B cell (primary cell): Measurements from ENCODE around the gene SPAG6. TPM values are rescaled to one million over a fixed set of nuclear protein-coding genes. Genes with fewer than 3 reads are reported as not detected.

Experiments used
- ATAC-seq: fragments of 200-7000 bp; cut with Tn5 transposase; one replicate; pipeline ENCODE4 v1.10.0; 2021; ENCODE audit warnings: low read depth, mild to moderate bottlenecking, moderate number of reproducible peaks, moderate library complexity
- CTCF ChIA-PET: fragments of 350-600 bp; sonication (Branson Sonifier 250); formaldehyde crosslinking; loops from one replicate; lab custom pipeline; 2021; ENCODE audit warnings: antibody characterized with exemption, inconsistent platforms; lab: Charles Lee
- POLR2A ChIA-PET: fragments of 350-600 bp; sonication (Branson Sonifier 250); formaldehyde crosslinking; loops from one replicate; lab custom pipeline; 2021; ENCODE audit warnings: antibody characterized with exemption; lab: Charles Lee
- DNase-seq: peaks from one replicate; pipeline ENCODE4 v3.0.0; 2013
- H2AFZ ChIP-seq: 2 replicates; pipeline ENCODE4 v1.6.1; 2012; ENCODE audit warnings: mild to moderate bottlenecking, low read depth, low read length; ENCODE audit not compliant: insufficient read depth, poor library complexity, severe bottlenecking
- H3K27ac ChIP-seq, 2 donors: 1 replicate in 1 of 2; 2 replicates in 1 of 2; pipeline ENCODE4 v1.5.1; 2012 to 2013; ENCODE audit warnings: low read length in 2 of 2, mild to moderate bottlenecking in 2 of 2, moderate library complexity in 1 of 2
- H3K27me3 ChIP-seq, 4 experiments: fragments of 200-600 bp in 1 of 4; sonication (generic) in 1 of 4; replicated peaks in 1 of 4; 1 replicate in 2 of 4; 2 replicates in 2 of 4; pipeline versions ENCODE4 v1.6.1 to v1.7.0; 2013 to 2016; ENCODE audit warnings: low read length in 3 of 4, mild to moderate bottlenecking in 2 of 4, mixed read lengths in 1 of 4, moderate library complexity in 1 of 4; ENCODE audit not compliant: insufficient read depth in 4 of 4, control insufficient read depth in 3 of 4; ENCODE audit errors: control extremely low read depth in 1 of 4
- H3K36me3 ChIP-seq, 2 experiments: replicated peaks in 1 of 2; 1 replicate in 1 of 2; 2 replicates in 1 of 2; pipeline versions ENCODE4 v1.6.1 to v1.7.1; 2013; ENCODE audit warnings: low read length in 1 of 2; ENCODE audit not compliant: insufficient read depth in 2 of 2, control insufficient read depth in 1 of 2; ENCODE audit errors: control extremely low read depth in 1 of 2, extremely low read depth in 1 of 2
- H3K4me1 ChIP-seq, 2 donors: fragments of 200-600 bp in 1 of 2; sonication (generic) in 1 of 2; 1 replicate in 1 of 2; 2 replicates in 1 of 2; pipeline versions ENCODE4 v1.5.1 to v1.6.1; 2013 to 2017; ENCODE audit warnings: low read length in 2 of 2; ENCODE audit not compliant: control insufficient read depth in 2 of 2, insufficient read depth in 2 of 2
- H3K4me2 ChIP-seq: replicated peaks from 2 replicates; pipeline ENCODE3; 2012; ENCODE audit warnings: mild to moderate bottlenecking, low read depth, low read length; ENCODE audit not compliant: poor library complexity, severe bottlenecking
- H3K4me3 ChIP-seq, 5 experiments: fragments of 200-600 bp in 1 of 5; sonication (generic) in 1 of 5; 1 replicate in 3 of 5; 2 replicates in 2 of 5; pipeline versions ENCODE4 v1.5.1 to v1.7.0; 2011 to 2016; ENCODE audit warnings: low read length in 4 of 5, mild to moderate bottlenecking in 4 of 5, low read depth in 2 of 5, control low read depth in 1 of 5, moderate library complexity in 1 of 5; ENCODE audit not compliant: insufficient read depth in 1 of 5; ENCODE audit errors: control extremely low read depth in 1 of 5, extremely low read depth in 1 of 5
- H3K79me2 ChIP-seq: fragments of 200-600 bp; sonication (generic); one replicate; pipeline ENCODE4 v1.6.0; 2016; ENCODE audit warnings: low read length; ENCODE audit not compliant: control insufficient read depth, insufficient read depth
- H3K9ac ChIP-seq: fragments of 200-600 bp; sonication (generic); 2 replicates; pipeline ENCODE4 v1.6.1; 2017; ENCODE audit warnings: mild to moderate bottlenecking, low read length, moderate library complexity
- H3K9me3 ChIP-seq, 3 donors: one replicate each; pipeline versions ENCODE4 v1.6.1 to v1.7.1; 2013; ENCODE audit warnings: low read length in 2 of 3; ENCODE audit not compliant: control insufficient read depth in 2 of 3, insufficient read depth in 1 of 3; ENCODE audit errors: control extremely low read depth in 1 of 3
- H4K20me1 ChIP-seq: 2 replicates; pipeline ENCODE4 v1.6.0; 2012; ENCODE audit warnings: mild to moderate bottlenecking, low read length; ENCODE audit not compliant: insufficient read depth, control insufficient read depth, poor library complexity, severe bottlenecking
- H3K27ac Mint-ChIP-seq: one replicate; pipeline ENCODE4 v1.8.0; 2021; ENCODE audit warnings: mixed read lengths
- H3K27me3 Mint-ChIP-seq: one replicate; pipeline ENCODE4 v1.8.0; 2021; ENCODE audit warnings: mixed read lengths
- H3K4me1 Mint-ChIP-seq: one replicate; pipeline ENCODE4 v1.8.0; 2021; ENCODE audit warnings: mixed read lengths
- H3K4me3 Mint-ChIP-seq: one replicate; pipeline ENCODE4 v1.8.0; 2021; ENCODE audit warnings: mixed read lengths
- H3K9me3 Mint-ChIP-seq: one replicate; pipeline ENCODE4 v1.8.0; 2022; ENCODE audit warnings: mixed read lengths; ENCODE audit not compliant: insufficient read depth
- EZH2 ChIP-seq: IDR thresholded peaks from 2 replicates; pipeline ENCODE4 v1.6.1; 2012; ENCODE audit warnings: borderline replicate concordance, low read depth, mild to moderate bottlenecking, moderate library complexity, low read length; ENCODE audit not compliant: insufficient read depth, poor library complexity, severe bottlenecking
- WGBS: methylation state at CpG from one replicate; pipeline ENCODE4 v1.1.5; 2013; ENCODE audit warnings: missing lambda C conversion rate; ENCODE audit not compliant: insufficient coverage; 5-methylcytosine and 5-hydroxymethylcytosine counted together
- intact Hi-C: fragments of 100-400 bp; cut with micrococcal nuclease; formaldehyde crosslinking; loops from one replicate; pipeline ENCODE4 v1.10.0; 2022
- polyA plus RNA-seq: library from polyadenylated mRNA; depleted of rRNA; stranded (reverse); fragments of >200 nt; gene quantifications from 2 replicates; pipeline ENCODE4 v1.2.3, GENCODE V29; 2012
- total RNA-seq, 2 donors: library from RNA; stranded (reverse); fragments of 120-200 nt in 1 of 2; gene quantifications; 1 replicate in 1 of 2; 2 replicates in 1 of 2; pipeline versions ENCODE4 v1.2.3 to v1.2.4, GENCODE V29; 2013 to 2022
- TF ChIP-seq, protein P1 (sequence below): fragments of 200-600 bp; IDR thresholded peaks from one replicate; pipeline ENCODE4 v1.8.0; 2022; ENCODE audit warnings: antibody characterized with exemption, mild to moderate bottlenecking

SPAG6 gene
- total and polyA plus RNA-seq, 2 donors (not counting 1 experiment from before 2014, with no cell fraction given): not detected

DNA sequence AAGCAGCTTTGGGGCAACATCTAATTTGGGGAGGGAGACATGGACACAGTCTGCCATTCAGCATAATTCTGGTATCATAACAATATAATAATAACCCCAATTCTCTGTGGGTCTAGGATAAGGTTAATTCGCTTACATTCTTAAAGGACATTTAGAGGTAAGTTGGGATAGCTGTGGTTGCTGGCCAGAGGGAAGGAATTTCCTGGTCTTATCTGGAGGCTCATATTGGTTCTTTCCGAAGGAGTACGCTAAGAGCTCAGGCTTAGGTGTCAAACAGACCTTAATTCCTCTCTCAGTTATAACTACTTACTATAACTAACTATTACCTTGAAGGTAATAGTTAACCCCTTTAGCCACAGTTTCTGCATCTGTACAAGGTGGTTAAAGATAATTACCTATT, 68.8 kb downstream of the SPAG6 start:
- no peaks in the 10 kb centered on the region for H3K27me3 ChIP-seq

DNA sequence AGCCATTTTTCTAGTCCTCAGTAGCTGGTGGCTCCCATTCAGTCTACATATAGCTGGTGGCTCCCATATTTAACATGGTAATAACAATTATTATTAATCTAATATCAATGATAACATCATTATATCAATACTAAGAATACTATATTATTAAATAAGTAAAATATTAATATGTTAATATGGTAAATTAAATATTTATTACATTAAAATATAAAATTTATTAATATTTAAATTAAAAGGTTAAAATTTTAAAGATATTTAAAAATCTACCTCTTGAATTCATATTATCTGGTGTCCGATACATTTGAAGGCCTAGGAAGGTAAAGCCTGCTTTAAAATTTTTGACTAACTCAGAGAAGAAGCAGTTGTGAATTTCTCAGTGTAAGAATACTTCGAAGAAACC, 69.8 kb downstream of the SPAG6 start:
- H3K4me2 ChIP-seq: no peak overlapping the region
- Mint-ChIP-seq H3K4me3 (no peak overlapping the region), H3K27me3 (peaks cover 16% of the 10 kb centered on the region), H3K4me1 (no peaks in the 10 kb centered on the region), H3K27ac (no peak overlapping the region), H3K9me3 (no peaks in the 10 kb centered on the region)
- TF ChIP-seq, protein P1, sequence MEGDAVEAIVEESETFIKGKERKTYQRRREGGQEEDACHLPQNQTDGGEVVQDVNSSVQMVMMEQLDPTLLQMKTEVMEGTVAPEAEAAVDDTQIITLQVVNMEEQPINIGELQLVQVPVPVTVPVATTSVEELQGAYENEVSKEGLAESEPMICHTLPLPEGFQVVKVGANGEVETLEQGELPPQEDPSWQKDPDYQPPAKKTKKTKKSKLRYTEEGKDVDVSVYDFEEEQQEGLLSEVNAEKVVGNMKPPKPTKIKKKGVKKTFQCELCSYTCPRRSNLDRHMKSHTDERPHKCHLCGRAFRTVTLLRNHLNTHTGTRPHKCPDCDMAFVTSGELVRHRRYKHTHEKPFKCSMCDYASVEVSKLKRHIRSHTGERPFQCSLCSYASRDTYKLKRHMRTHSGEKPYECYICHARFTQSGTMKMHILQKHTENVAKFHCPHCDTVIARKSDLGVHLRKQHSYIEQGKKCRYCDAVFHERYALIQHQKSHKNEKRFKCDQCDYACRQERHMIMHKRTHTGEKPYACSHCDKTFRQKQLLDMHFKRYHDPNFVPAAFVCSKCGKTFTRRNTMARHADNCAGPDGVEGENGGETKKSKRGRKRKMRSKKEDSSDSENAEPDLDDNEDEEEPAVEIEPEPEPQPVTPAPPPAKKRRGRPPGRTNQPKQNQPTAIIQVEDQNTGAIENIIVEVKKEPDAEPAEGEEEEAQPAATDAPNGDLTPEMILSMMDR: no peak
- no peak for TF ChIP-seq EZH2
- H3K4me1 ChIP-seq: no peaks in the 10 kb centered on the region
- H3K79me2 ChIP-seq: no peaks in the 10 kb centered on the region
- no CpG with 5 or more reads among the region's 2 CpGs for WGBS
- POLR2A ChIA-PET: no interaction called here
- H3K27me3 ChIP-seq: no peaks in the 10 kb centered on the region
- ATAC-seq (no peak), DNase-seq (no peak)
- H4K20me1 ChIP-seq: no peaks in the 10 kb centered on the region
- H3K9ac ChIP-seq: no peak overlapping the region
- no peak overlapping the region for H2AFZ ChIP-seq
- H3K9me3 ChIP-seq: no peaks in the 10 kb centered on the region
- no peaks in the 10 kb centered on the region for H3K36me3 ChIP-seq
- no peak overlapping the region for H3K27ac ChIP-seq
- H3K4me3 ChIP-seq: no peak overlapping the region
- intact Hi-C loops: loop anchor here (5.0 kb wide), 1 partner anchor 48 kb away; no protein-coding TSS in a partner anchor
- CTCF ChIA-PET: interaction anchor here (0.8 kb wide), 1 partner anchor 311 kb away, joined by 3 read pairs; no protein-coding TSS in a partner anchor

More for the DNA sequence above, 68.8 kb downstream of the SPAG6 start:
- no CpG with 5 or more reads among the region's 3 CpGs for WGBS
- no peaks in the 10 kb centered on the region for H3K9me3 ChIP-seq
- H3K9ac ChIP-seq: no peak overlapping the region
- H2AFZ ChIP-seq: no peak overlapping the region
- Mint-ChIP-seq H3K4me3 (no peak overlapping the region), H3K4me1 (no peaks in the 10 kb centered on the region), H3K27me3 (peaks cover 19% of the 10 kb centered on the region), H3K27ac (no peak overlapping the region), H3K9me3 (no peaks in the 10 kb centered on the region)
- H3K4me2 ChIP-seq: no peak overlapping the region
- H3K27ac ChIP-seq: no peak overlapping the region
- no peaks in the 10 kb centered on the region for H3K4me1 ChIP-seq
- H3K4me3 ChIP-seq: no peak overlapping the region
- ATAC-seq (no peak), DNase-seq (no peak)
- POLR2A ChIA-PET: no interaction called here
- H4K20me1 ChIP-seq: no peaks in the 10 kb centered on the region
- H3K36me3 ChIP-seq: no peaks in the 10 kb centered on the region
- intact Hi-C loops: no loop called here
- TF ChIP-seq, protein P1: no peak
- TF ChIP-seq EZH2: no peak
- H3K79me2 ChIP-seq: no peaks in the 10 kb centered on the region
- CTCF ChIA-PET: no interaction called here
